OCI-LY7 (cell line): ENCODE results near the gene ATF6B. TPM values are rescaled to one million over a fixed set of nuclear protein-coding genes. Genes with fewer than 3 reads are reported as not detected.

Experiments used
- BruUV-seq: library from RNA; stranded (reverse); fragments of 400-500 nt; replicated peaks from 2 replicates; lab custom pipeline; 2021; lab: Mats Ljungman, UMichigan
- CTCF ChIA-PET: fragments of 300-600 bp; sonication (Branson Sonifier 250); formaldehyde crosslinking; loops from one replicate; lab custom pipeline; 2022; ENCODE audit warnings: antibody characterized with exemption; ENCODE audit not compliant: unreplicated experiment; lab: Charles Lee
- POLR2A ChIA-PET: fragments of 300-600 bp; sonication (Branson Sonifier 250); formaldehyde crosslinking; loops from one replicate; lab custom pipeline; 2022; ENCODE audit warnings: antibody characterized with exemption; lab: Charles Lee
- DNase-seq: peaks from one replicate; pipeline ENCODE4 v3.0.0-alpha.2; 2015; ENCODE audit warnings: low spot score
- H2AFZ ChIP-seq: fragments of 200-600 bp; sonication (generic), shearing (Covaris generic); 2 replicates; pipeline ENCODE4 v1.6.1; 2014; ENCODE audit warnings: mild to moderate bottlenecking, antibody characterized with exemption, low read length, moderate library complexity
- H3K27ac ChIP-seq: fragments of 200-600 bp; sonication (generic); 2 replicates; pipeline ENCODE4 v1.5.1; 2014; ENCODE audit warnings: mixed run types, low read depth, mild to moderate bottlenecking, moderate library complexity, low read length, inconsistent platforms; ENCODE audit not compliant: poor library complexity, severe bottlenecking
- H3K36me3 ChIP-seq: fragments of 200-600 bp; sonication (generic); 2 replicates; pipeline ENCODE4 v1.6.1; 2014; ENCODE audit warnings: mild to moderate bottlenecking, antibody characterized with exemption, low read length, moderate library complexity, mixed read lengths; ENCODE audit not compliant: insufficient read depth
- H3K4me1 ChIP-seq: fragments of 200-600 bp; sonication (generic); 2 replicates; pipeline ENCODE4 v1.5.1; 2014; ENCODE audit warnings: mild to moderate bottlenecking, low read length; ENCODE audit not compliant: insufficient read depth, poor library complexity, severe bottlenecking
- H3K4me2 ChIP-seq: fragments of 200-600 bp; sonication (generic); 2 replicates; pipeline ENCODE4 v1.6.1; 2014; ENCODE audit warnings: mild to moderate bottlenecking, low read length
- H3K4me3 ChIP-seq: fragments of 200-600 bp; sonication (generic); 2 replicates; pipeline ENCODE4 v1.5.1; 2014; ENCODE audit warnings: mild to moderate bottlenecking, low read depth, low read length; ENCODE audit not compliant: poor library complexity, severe bottlenecking
- H3K79me2 ChIP-seq: fragments of 200-600 bp; sonication (generic); 2 replicates; pipeline ENCODE4 v1.6.1; 2016; ENCODE audit warnings: low read depth, mild to moderate bottlenecking, low read length, moderate library complexity, mixed read lengths; ENCODE audit not compliant: insufficient read depth
- H3K9me2 ChIP-seq: fragments of 200-600 bp; sonication (generic); 2 replicates; pipeline ENCODE4 v1.6.1; 2016; ENCODE audit warnings: mild to moderate bottlenecking, low read length, mixed read lengths; ENCODE audit not compliant: insufficient read depth
- H3K9me3 ChIP-seq: fragments of 200-600 bp; sonication (generic); 2 replicates; pipeline ENCODE4 v1.6.1; 2014; ENCODE audit warnings: mild to moderate bottlenecking, mixed run types, low read length, mixed read lengths
- H4K20me1 ChIP-seq: fragments of 200-600 bp; sonication (generic); 2 replicates; pipeline ENCODE4 v1.6.1; 2014; ENCODE audit warnings: mild to moderate bottlenecking, antibody characterized with exemption, low read length, moderate library complexity, mixed read lengths; ENCODE audit not compliant: insufficient read depth
- CTCF ChIP-seq: fragments of 200-600 bp; sonication (generic); conservative IDR thresholded peaks from 2 replicates; pipeline ENCODE4 v1.5.1; 2014; ENCODE audit warnings: mild to moderate bottlenecking, antibody characterized with exemption, low read length, moderate library complexity, mixed read lengths
- EZH2phosphoT487 ChIP-seq: fragments of 200-600 bp; sonication (generic); IDR thresholded peaks from 2 replicates; pipeline ENCODE4 v1.6.1; 2018; ENCODE audit warnings: low read depth, borderline replicate concordance, mild to moderate bottlenecking, mixed run types, antibody characterized with exemption, low read length, moderate library complexity, mixed read lengths
- intact Hi-C: fragments of 100-400 bp; cut with micrococcal nuclease; formaldehyde crosslinking; loops from one replicate; pipeline ENCODE4 v1.10.0; 2022; ENCODE audit not compliant: unreplicated experiment
- total RNA-seq, 2 experiments: library from RNA; depleted of rRNA in 1 of 2; stranded (reverse); fragments of >200 nt in 1 of 2; shearing (Covaris generic) in 1 of 2; gene quantifications; 2 replicates each; pipeline ENCODE4 v1.2.3, GENCODE V29; 2014 to 2022

The ATF6B gene
- total RNA-seq, 2 experiments from 2014 or later, result 57.7 to 122 TPM

GRCh38 chr6:32074996-32075532, 53.0 kb downstream of the ATF6B start:
- no peaks in the 10 kb centered on the region for H3K9me2 ChIP-seq
- BruUV-seq, result no TSS peak
- no peak overlapping the region for H3K4me3 ChIP-seq
- no peak overlapping the region for H3K27ac ChIP-seq
- H2AFZ ChIP-seq, result no peak overlapping the region
- ChIA-PET CTCF (no interaction called here), POLR2A (interaction anchor here (0.6 to 0.9 kb wide), 3 partner anchors 43 to 391 kb away, joined by 3 read pairs; no protein-coding TSS in a partner anchor)
- no peak for DNase-seq
- H3K79me2 ChIP-seq, result no peaks in the 10 kb centered on the region
- intact Hi-C loops, result no loop called here
- TF ChIP-seq EZH2phosphoT487 (no peak), CTCF (no peak)
- H3K9me3 ChIP-seq, result no peaks in the 10 kb centered on the region
- no peaks in the 10 kb centered on the region for H3K36me3 ChIP-seq
- no peaks in the 10 kb centered on the region for H4K20me1 ChIP-seq
- H3K4me1 ChIP-seq, result no peaks in the 10 kb centered on the region
- H3K4me2 ChIP-seq, result no peak overlapping the region

- H2AFZ ChIP-seq, result no peak overlapping the region
- no peaks in the 10 kb centered on the region for H3K36me3 ChIP-seq
- H3K9me2 ChIP-seq, result no peaks in the 10 kb centered on the region
- CTCF ChIA-PET, result no interaction called here
- TF ChIP-seq EZH2phosphoT487, result no peak
- TF ChIP-seq CTCF, result no peak
- H3K9me3 ChIP-seq, result no peaks in the 10 kb centered on the region
- no TSS peak for BruUV-seq
- H3K4me2 ChIP-seq, result no peak overlapping the region
- no peak overlapping the region for H3K4me3 ChIP-seq
- no peaks in the 10 kb centered on the region for H3K4me1 ChIP-seq
- no peak overlapping the region for H3K27ac ChIP-seq
- POLR2A ChIA-PET, result no interaction called here
- intact Hi-C loops, result no loop called here
- no peak for DNase-seq
- no peaks in the 10 kb centered on the region for H3K79me2 ChIP-seq
- no peaks in the 10 kb centered on the region for H4K20me1 ChIP-seq
Observed at GRCh38 chr6:32073613-32074012, 54.4 kb downstream of the ATF6B start.

- no TSS peak for BruUV-seq
- no peaks in the 10 kb centered on the region for H3K9me2 ChIP-seq
- ChIA-PET POLR2A (no interaction called here), CTCF (no interaction called here)
- no peaks in the 10 kb centered on the region for H3K9me3 ChIP-seq
- H3K4me1 ChIP-seq, result no peaks in the 10 kb centered on the region
- no peak overlapping the region for H2AFZ ChIP-seq
- TF ChIP-seq CTCF, result no peak
- no peak for TF ChIP-seq EZH2phosphoT487
- intact Hi-C loops, result no loop called here
- no peak overlapping the region for H3K4me2 ChIP-seq
- H4K20me1 ChIP-seq, result no peaks in the 10 kb centered on the region
- no peaks in the 10 kb centered on the region for H3K79me2 ChIP-seq
- DNase-seq, result no peak
- H3K36me3 ChIP-seq, result no peaks in the 10 kb centered on the region
- H3K27ac ChIP-seq, result no peak overlapping the region
- H3K4me3 ChIP-seq, result no peak overlapping the region
Observed at GRCh38 chr6:32073101-32073500, 54.9 kb downstream of the ATF6B start.
